ENCODE results near the gene CARS1.
"Not testable (repeated sequence)": the region's sequence is repeated elsewhere in the genome, so short reads cannot be mapped to it uniquely, and the experiment has no call there.

The CARS1 gene

DNA sequence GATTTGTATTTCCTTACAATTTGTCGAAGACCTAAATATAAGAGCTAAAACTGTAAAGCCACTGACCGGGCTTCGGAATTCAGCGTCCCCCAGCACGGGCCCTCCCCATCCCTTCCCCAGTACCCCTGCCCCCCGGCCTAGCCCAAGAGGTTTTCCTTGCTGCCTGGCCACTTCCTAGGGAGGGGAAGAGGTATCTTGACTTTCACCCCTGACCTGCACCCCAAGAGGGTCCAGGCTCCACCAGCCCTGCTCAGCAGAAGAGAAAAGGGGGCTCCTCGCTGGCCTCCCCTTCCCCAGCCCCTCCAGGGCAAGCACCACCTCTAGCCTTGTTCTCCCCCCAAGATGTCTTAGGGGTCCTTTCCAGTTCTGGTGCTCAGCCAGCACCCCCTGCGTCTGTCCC is 26.1 kb upstream of the CARS1 start:
- no peaks in the 10 kb centered on the region for H3K9me3 Mint-ChIP-seq
- no peak for DNase-seq
- no peaks in the 10 kb centered on the region for H3K4me1 Mint-ChIP-seq (ENCODE audit: low read depth)
- no peak overlapping the region for H3K27ac Mint-ChIP-seq
- H3K27me3 Mint-ChIP-seq, result no peaks in the 10 kb centered on the region
- H3K4me3 Mint-ChIP-seq, result no peak overlapping the region
- no peaks in the 10 kb centered on the region for H3K36me3 Mint-ChIP-seq (ENCODE audit: low read depth)

DNA sequence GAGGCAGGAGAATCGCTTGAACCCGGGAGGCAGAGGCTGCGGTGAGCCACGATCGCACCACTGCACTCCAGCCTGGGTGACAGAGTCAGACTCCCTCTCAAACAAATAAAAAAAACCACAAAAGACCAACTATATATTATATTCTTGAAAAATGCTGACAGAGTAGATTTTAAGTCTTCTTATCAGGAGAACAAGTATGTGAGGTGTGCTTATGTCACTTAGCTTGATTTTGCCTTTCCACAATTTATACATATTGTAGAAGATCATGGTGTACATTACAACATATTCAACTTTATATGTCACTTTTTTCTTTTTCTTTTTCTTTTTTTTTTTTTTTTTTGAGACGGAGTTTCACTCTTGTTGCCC is 24.1 kb upstream of the CARS1 start:
- H3K9me3 Mint-ChIP-seq, result no peaks in the 10 kb centered on the region
- H3K4me1 Mint-ChIP-seq (ENCODE audit: low read depth), result no peaks in the 10 kb centered on the region
- DNase-seq, result no peak
- H3K27ac Mint-ChIP-seq, result no peak overlapping the region
- peaks cover 3% of the 10 kb centered on the region for H3K27me3 Mint-ChIP-seq
- no peaks in the 10 kb centered on the region for H3K36me3 Mint-ChIP-seq (ENCODE audit: low read depth)
- no peak overlapping the region for H3K4me3 Mint-ChIP-seq

DNA sequence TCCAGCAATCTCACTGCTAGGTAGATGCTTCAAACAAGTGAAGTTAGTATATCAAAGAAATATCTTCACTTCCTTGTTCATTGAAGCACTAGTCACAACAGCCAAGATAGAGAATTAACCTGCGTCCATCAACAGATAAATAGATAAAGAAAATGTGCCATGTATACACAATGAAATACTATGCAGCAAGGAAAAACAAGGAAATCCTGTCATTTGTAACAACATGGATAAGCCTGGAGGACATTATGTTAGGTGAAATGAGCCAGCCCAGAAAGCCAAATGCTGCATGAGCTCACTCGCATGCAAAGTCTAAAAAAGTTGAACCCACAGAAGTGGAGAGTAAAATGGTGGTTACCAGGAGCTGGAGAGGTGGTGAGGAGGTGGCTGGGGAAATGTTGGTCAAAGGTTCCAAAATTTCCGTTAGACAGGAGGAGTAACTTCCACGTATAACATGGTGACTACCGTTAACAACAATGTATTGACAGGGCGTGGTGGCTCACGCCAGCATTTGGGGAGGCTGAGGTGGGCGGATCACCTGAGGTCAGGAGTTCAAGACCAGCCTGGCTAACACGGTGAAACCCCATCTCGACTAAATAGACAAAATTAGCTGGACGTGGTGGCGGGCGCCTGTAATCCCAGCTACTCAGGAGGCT is 23.6 kb upstream of the CARS1 start:
- Mint-ChIP-seq H3K4me1 (ENCODE audit: low read depth) (no peaks in the 10 kb centered on the region), H3K9me3 (no peaks in the 10 kb centered on the region), H3K27me3 (peaks cover 3% of the 10 kb centered on the region), H3K4me3 (no peak overlapping the region), H3K27ac (no peak overlapping the region), H3K36me3 (ENCODE audit: low read depth) (no peaks in the 10 kb centered on the region)
- no peak for DNase-seq

DNA sequence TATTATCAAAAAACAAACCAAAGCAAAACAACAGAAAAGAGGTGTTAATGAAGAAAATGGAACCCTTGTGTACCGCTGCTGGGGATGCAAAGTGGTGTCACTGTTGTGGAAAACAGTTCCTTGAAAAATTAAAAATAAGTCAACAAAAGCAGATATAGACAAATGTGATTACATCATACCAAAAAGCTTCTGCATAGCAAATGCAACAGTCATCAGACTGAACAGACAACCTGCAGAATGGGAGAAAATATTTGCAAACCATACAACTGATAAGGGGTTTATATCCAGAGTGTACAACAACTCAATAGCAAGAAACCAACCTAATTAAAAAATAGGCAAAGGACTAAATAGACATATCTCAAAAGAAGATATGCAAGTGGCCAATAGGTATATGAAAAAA is 22.9 kb upstream of the CARS1 start:
- no peak for DNase-seq
- Mint-ChIP-seq H3K27ac (no peak overlapping the region), H3K27me3 (peaks cover 3% of the 10 kb centered on the region), H3K36me3 (ENCODE audit: low read depth) (no peaks in the 10 kb centered on the region), H3K4me1 (ENCODE audit: low read depth) (no peaks in the 10 kb centered on the region), H3K9me3 (no peaks in the 10 kb centered on the region), H3K4me3 (no peak overlapping the region)

DNA sequence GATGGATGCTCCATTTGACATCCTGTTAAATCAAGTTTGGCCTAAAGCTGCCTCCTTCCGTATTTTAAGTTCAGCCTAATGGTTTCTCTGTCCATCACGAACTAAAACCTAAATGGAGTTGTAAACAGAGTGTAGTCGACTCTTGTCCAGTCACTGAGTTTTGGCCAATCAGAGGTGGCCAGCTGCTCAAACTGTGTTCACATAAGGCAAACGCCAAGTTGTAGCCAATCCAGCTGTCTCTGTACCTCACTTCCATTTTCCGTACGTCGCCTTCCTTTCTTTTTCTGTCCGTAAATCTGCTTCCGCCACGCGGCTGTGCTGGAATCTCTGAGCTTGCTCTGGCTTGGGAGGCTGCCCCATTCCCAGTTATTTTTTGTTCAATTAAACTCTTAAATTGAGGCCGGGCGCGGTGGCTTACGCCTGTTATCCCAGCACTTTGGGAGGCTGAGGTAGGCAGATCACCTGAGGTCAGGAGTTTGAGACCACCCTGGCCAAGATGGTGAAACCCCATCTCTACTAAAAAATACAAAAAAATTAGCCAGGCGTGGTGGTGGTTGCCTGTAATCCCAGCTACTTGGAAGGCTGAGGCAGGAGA is 20.7 kb upstream of the CARS1 start:
- Mint-ChIP-seq H3K36me3 (ENCODE audit: low read depth) (no peaks in the 10 kb centered on the region), H3K27me3 (peaks cover 3% of the 10 kb centered on the region), H3K9me3 (no peaks in the 10 kb centered on the region), H3K4me1 (ENCODE audit: low read depth) (no peaks in the 10 kb centered on the region), H3K4me3 (no peak overlapping the region), H3K27ac (no peak overlapping the region)
- no peak for DNase-seq

DNA sequence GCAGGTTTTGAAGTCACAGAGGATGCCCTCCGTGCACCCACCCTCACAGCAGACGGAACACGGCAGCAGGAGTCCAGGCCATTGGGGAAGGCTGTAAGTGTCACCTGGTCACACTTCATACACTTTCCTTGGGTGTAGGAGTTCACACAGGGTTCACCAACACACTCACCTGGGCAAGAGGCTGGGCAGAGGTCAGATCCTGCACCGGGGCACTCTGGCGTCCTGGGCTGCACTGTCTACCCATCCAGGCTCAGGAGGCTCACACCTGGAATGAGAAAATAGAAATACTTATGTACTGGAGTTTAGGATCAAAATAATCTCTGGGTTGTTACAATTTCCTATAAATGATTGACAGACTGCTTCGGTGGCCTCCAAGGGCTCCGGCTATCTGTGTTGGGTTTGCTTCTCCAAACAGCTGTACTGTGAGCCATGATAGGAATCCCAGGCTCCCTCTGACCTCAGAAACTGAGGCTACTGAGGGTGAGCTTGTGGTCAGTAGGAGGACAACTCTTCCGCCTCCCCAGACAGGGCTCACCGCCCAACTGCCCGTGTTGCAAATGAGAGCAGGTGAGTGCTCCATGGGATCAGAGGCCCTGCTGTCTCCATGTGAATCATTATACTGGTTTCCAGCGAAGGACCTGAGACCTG is 20.1 kb upstream of the CARS1 start:
- H3K36me3 Mint-ChIP-seq (ENCODE audit: low read depth), result no peaks in the 10 kb centered on the region
- no peak overlapping the region for H3K27ac Mint-ChIP-seq
- peaks cover 3% of the 10 kb centered on the region for H3K27me3 Mint-ChIP-seq
- H3K9me3 Mint-ChIP-seq, result no peaks in the 10 kb centered on the region
- DNase-seq, result no peak
- H3K4me3 Mint-ChIP-seq, result no peak overlapping the region
- no peaks in the 10 kb centered on the region for H3K4me1 Mint-ChIP-seq (ENCODE audit: low read depth)

DNA sequence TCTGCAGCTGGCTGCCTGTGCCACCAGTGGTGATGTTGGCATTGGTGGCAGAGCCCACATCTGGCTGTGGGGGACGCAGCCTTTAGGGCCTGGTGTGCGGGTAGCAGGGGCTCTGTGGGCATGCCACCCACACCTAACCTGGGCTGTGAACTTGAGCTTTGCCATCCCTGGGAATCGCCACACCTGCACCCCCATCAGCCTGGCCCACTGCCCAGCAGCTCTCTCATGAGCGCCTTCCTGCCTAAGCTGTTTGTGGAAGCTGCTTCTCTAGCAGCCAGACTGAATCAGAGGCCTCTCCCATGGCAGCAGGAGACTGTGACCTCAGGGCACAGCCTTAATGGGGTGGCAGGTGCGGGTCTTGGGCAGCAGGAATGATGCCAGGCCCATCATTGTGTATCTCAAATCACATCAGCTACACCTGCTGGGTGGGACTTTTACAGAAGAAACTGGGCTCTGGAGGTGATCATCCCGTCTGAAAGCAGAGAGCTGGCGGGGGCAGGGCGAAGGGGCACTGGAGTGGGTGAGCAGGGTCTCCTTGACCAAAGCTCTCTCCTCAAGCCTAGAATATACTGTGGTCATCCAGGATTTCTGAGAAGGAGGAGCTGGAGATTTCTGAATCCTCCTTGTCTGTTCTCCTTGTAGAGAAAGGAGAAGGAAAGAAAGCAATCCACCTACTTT is 17.8 kb upstream of the CARS1 start:
- Mint-ChIP-seq H3K9me3 (no peaks in the 10 kb centered on the region), H3K4me3 (no peak overlapping the region), H3K27ac (no peak overlapping the region), H3K36me3 (ENCODE audit: low read depth) (no peaks in the 10 kb centered on the region), H3K27me3 (peaks cover 3% of the 10 kb centered on the region), H3K4me1 (ENCODE audit: low read depth) (no peaks in the 10 kb centered on the region)
- no peak for DNase-seq

DNA sequence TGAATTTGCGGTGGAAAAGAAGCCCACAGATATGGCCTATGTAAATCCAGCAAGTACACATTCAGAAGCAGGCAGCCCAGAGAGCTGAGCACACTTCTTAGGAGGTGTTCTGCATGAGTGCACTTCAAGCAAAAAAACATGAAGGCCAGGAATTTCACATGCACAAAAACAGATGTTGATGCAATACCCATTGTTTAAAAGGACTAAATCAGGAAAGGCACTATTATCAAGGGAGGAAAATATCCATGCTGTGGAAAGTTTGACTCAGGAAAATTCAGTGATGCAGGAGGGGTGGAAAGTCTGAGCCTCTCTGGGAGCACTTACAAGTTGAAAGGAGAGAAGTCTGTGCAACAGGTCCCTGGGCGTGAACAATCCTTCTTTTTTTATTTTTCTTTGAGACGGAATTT is 15.8 kb upstream of the CARS1 start:
- Mint-ChIP-seq H3K9me3 (no peaks in the 10 kb centered on the region), H3K36me3 (ENCODE audit: low read depth) (no peaks in the 10 kb centered on the region), H3K27ac (no peak overlapping the region), H3K4me3 (no peak overlapping the region), H3K27me3 (peaks cover 8% of the 10 kb centered on the region), H3K4me1 (ENCODE audit: low read depth) (no peaks in the 10 kb centered on the region)
- no peak for DNase-seq

DNA sequence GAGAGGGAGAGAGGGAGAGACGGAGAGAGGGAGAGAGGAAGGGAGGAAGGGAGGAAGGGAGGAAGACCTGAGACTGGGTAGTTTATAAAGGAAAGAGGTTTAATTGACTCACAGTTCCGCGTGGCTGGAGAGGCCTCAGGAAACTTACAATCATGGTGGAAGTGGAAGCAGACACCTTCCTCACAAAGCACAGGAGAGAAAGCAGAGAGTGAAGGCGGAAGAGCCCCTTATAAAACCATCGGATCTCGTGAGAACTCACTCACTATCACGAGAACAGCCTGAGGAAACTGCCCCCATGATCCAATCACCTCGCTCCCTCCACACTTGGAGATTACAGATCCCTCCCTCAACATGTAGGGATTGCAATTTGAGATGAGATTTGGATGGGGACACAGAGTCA is 12.2 kb upstream of the CARS1 start:
- no peaks in the 10 kb centered on the region for H3K4me1 Mint-ChIP-seq (ENCODE audit: low read depth)
- no peaks in the 10 kb centered on the region for H3K36me3 Mint-ChIP-seq (ENCODE audit: low read depth)
- no peak overlapping the region for H3K4me3 Mint-ChIP-seq
- H3K27ac Mint-ChIP-seq, result no peak overlapping the region
- H3K27me3 Mint-ChIP-seq, result peaks cover 21% of the 10 kb centered on the region
- H3K9me3 Mint-ChIP-seq, result no peaks in the 10 kb centered on the region
- no peak for DNase-seq

DNA sequence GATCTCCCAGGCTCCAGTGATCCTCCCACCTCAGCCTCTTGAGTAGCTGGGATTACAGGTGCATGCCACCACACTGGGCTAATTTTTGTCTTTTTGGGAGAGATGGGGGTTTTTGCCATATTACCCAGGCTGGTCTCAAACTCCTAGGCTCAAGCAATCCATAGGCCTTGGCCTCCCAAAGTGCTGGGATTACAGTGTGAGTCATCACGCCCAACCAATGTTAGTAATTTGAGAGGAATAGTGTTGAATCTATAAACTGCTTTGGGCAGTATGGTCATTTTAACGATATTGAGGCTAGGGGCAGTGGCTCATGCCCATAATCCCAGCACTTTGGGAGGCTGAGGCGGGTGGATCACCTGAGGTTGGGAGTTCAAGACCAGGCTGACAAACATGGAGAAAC is 9.1 kb upstream of the CARS1 start:
- not testable (repeated sequence) for DNase-seq; H3K27ac Mint-ChIP-seq; H3K36me3 Mint-ChIP-seq (ENCODE audit: low read depth); H3K4me1 Mint-ChIP-seq (ENCODE audit: low read depth); H3K9me3 Mint-ChIP-seq; H3K4me3 Mint-ChIP-seq
- peaks cover 26% of the 10 kb centered on the region for H3K27me3 Mint-ChIP-seq

DNA sequence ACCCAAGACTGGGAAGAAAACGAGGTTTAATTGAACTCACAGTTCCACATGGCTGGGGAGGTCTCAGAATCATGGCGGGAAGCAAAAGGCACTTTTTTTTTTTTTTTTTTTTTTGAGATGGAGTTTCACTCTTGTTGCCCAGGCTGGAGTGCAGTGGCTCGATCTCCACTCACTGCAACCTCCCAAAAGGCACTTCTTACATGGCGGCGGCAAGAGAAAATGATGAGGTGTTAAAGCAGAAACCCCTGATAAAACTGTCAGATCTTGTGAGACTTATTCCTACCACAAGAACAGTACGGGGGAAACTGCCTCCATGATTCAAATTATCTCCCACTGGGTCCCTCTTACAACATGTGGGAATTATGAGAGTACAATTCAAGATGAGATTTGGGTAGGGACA is 7.5 kb upstream of the CARS1 start:
- not testable (repeated sequence) for H3K4me3 Mint-ChIP-seq; H3K36me3 Mint-ChIP-seq (ENCODE audit: low read depth); DNase-seq; H3K4me1 Mint-ChIP-seq (ENCODE audit: low read depth); H3K9me3 Mint-ChIP-seq; H3K27ac Mint-ChIP-seq
- H3K27me3 Mint-ChIP-seq, result peaks cover 26% of the 10 kb centered on the region

DNA sequence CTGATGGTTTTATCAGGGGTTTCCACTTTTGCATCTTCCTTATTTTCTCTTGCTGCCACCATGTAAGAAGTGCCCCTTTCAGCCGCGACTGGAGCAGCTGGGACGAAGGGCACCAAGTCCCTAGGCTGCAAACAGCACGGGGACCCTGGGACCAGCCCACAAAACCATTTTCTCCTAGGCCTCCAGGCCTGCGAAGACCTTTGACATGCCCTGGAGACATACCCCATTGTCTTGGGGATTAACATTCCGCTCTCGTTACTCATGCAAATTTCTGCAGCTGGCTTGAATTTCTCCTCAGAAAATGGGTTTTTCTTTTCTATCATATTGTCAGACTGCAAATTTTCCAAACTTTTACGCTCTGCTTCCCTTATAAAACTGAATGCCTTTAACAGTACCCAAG is 6.7 kb upstream of the CARS1 start:
- not testable (repeated sequence) for DNase-seq; H3K36me3 Mint-ChIP-seq (ENCODE audit: low read depth); H3K27ac Mint-ChIP-seq; H3K9me3 Mint-ChIP-seq; H3K4me3 Mint-ChIP-seq; H3K4me1 Mint-ChIP-seq (ENCODE audit: low read depth)
- peaks cover 26% of the 10 kb centered on the region for H3K27me3 Mint-ChIP-seq

DNA sequence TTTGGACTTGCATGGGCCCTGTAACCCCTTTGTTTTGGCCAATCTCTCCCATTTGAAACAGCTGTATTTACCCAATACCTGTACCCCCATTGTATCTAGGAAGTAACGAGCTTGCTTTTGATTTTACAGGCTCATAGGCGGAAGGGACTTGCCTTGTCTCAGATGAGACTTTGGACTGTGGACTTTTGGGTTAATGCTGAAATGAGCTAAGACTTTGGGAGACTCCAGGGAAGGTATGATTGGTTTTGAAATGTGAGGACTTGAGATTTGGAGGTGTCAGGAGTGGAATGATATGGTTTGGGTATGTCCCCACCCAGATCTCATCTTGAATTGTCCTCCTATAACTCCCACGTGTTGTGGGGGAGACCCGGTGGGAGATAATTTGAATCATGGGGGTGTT is 6.2 kb upstream of the CARS1 start:
- peaks cover 25% of the 10 kb centered on the region for H3K27me3 Mint-ChIP-seq
- not testable (repeated sequence) for H3K36me3 Mint-ChIP-seq (ENCODE audit: low read depth); H3K27ac Mint-ChIP-seq; H3K9me3 Mint-ChIP-seq; DNase-seq; H3K4me3 Mint-ChIP-seq; H3K4me1 Mint-ChIP-seq (ENCODE audit: low read depth)

DNA sequence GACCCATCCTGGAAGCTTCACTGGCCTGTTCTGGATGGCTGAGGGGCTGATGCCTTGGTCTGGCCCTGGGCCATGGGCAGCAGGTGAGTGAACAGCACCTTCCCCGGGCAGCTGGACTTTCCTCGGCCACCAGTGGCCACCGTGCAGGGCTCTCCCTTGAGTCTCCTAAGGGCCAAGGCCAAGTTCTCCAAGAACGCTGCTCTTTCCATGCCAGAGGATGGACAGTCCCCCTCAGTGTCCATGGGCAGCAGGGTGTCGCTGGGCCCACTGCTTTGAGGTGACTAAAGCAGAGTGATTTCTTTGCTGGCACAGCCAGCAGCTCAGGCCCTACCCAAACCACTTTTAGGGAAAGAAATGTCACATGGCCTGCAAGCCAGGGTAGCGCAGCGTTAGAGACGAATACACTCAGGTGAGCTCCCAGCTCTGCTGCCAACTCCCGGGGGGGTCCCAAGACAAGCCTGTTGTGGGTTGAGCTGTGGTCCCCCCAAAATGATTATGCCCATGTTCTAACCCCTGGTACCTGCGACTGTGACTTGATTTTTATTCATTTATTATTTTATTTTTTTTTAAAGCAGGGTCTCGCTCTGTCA is 3.3 kb upstream of the CARS1 start:
- peaks cover 12% of the 10 kb centered on the region for H3K27me3 Mint-ChIP-seq
- H3K27ac Mint-ChIP-seq, result no peak overlapping the region
- no peak overlapping the region for H3K4me3 Mint-ChIP-seq
- no peak for DNase-seq
- peaks cover 14% of the 10 kb centered on the region for H3K36me3 Mint-ChIP-seq (ENCODE audit: low read depth)
- no peaks in the 10 kb centered on the region for H3K9me3 Mint-ChIP-seq
- H3K4me1 Mint-ChIP-seq (ENCODE audit: low read depth), result peaks cover 17% of the 10 kb centered on the region

Data from activated T-cell treated with anti-CD3 and anti-CD28 coated beads, Interleukin-2, amount 50 U/mL, for 24 hours (primary cell).